GM23248 (cell line): ENCODE measurements around the gene ZSCAN10. TPM values are rescaled to one million over a fixed set of nuclear protein-coding genes. Genes with fewer than 3 reads are reported as not detected.

Source experiments
- DNase-seq: peaks from one replicate; pipeline ENCODE4 v3.0.0-alpha.2; 2015
- H2AFZ ChIP-seq: fragments of 200-600 bp; sonication (generic); 2 replicates; pipeline ENCODE4 v1.6.1; 2016; ENCODE audit warnings: antibody characterized with exemption
- H3F3A ChIP-seq: fragments of 200-600 bp; sonication (generic); 2 replicates; pipeline ENCODE4 v1.6.1; 2016; ENCODE audit warnings: mild to moderate bottlenecking, antibody characterized with exemption, mixed run types; ENCODE audit not compliant: insufficient read depth
- H3K27ac ChIP-seq: fragments of 200-600 bp; sonication (generic); 2 replicates; pipeline ENCODE4 v1.5.1; 2016; ENCODE audit warnings: mild to moderate bottlenecking
- H3K27me3 ChIP-seq: fragments of 200-600 bp; sonication (generic); replicated peaks from 2 replicates; pipeline ENCODE4 v1.6.1; 2016; ENCODE audit warnings: mild to moderate bottlenecking; ENCODE audit not compliant: insufficient read depth
- H3K36me3 ChIP-seq: fragments of 200-600 bp; sonication (generic); 2 replicates; pipeline ENCODE4 v1.6.1; 2016; ENCODE audit warnings: low read depth, mild to moderate bottlenecking
- H3K4me1 ChIP-seq: fragments of 200-600 bp; sonication (generic); 2 replicates; pipeline ENCODE4 v1.6.1; 2016; ENCODE audit warnings: mild to moderate bottlenecking; ENCODE audit not compliant: insufficient read depth
- H3K4me2 ChIP-seq: fragments of 200-600 bp; sonication (generic); one replicate; pipeline ENCODE4 v1.6.1; 2016; ENCODE audit warnings: mild to moderate bottlenecking; ENCODE audit not compliant: unreplicated experiment
- H3K4me3 ChIP-seq: fragments of 200-600 bp; sonication (generic); 2 replicates; pipeline ENCODE4 v1.5.1; 2016; ENCODE audit warnings: mild to moderate bottlenecking
- H3K79me2 ChIP-seq: fragments of 200-600 bp; sonication (generic); 2 replicates; pipeline ENCODE4 v1.6.1; 2016; ENCODE audit warnings: mild to moderate bottlenecking; ENCODE audit not compliant: insufficient read depth
- H3K9ac ChIP-seq: fragments of 200-600 bp; sonication (generic); 2 replicates; pipeline ENCODE4 v1.6.1; 2016; ENCODE audit warnings: mild to moderate bottlenecking
- H3K9me2 ChIP-seq: fragments of 200-600 bp; sonication (generic); 2 replicates; pipeline ENCODE4 v1.6.1; 2016; ENCODE audit warnings: mixed run types, mild to moderate bottlenecking, moderate library complexity; ENCODE audit not compliant: insufficient read depth
- H3K9me3 ChIP-seq: fragments of 200-600 bp; sonication (generic); one replicate; pipeline ENCODE4 v1.6.1; 2017; ENCODE audit warnings: low read depth
- H4K20me1 ChIP-seq: fragments of 200-600 bp; sonication (generic); 2 replicates; pipeline ENCODE4 v1.6.0; 2016; ENCODE audit not compliant: insufficient read depth
- EZH2 ChIP-seq: fragments of 200-600 bp; sonication (generic); IDR thresholded peaks from 2 replicates; pipeline ENCODE4 v1.6.1; 2018; ENCODE audit warnings: antibody characterized with exemption, mild to moderate bottlenecking; ENCODE audit not compliant: insufficient read depth, poor library complexity, severe bottlenecking
- EZH2phosphoT487 ChIP-seq: fragments of 200-600 bp; sonication (generic); IDR thresholded peaks from 2 replicates; pipeline ENCODE4 v1.6.1; 2018; ENCODE audit warnings: antibody characterized with exemption, moderate library complexity, mild to moderate bottlenecking, low read depth; ENCODE audit not compliant: insufficient read depth
- WGBS, 2 experiments: methylation state at CpG; one replicate each; pipeline ENCODE4 v1.1.6; 2015 to 2017; ENCODE audit warnings: low lambda C conversion rate in 2 of 2, low coverage in 1 of 2; ENCODE audit errors: missing lambda C conversion rate in 2 of 2; 5-methylcytosine and 5-hydroxymethylcytosine counted together
- in situ Hi-C: fragments of 300-500 bp; cut with MboI; formaldehyde crosslinking; loops from 2 replicates; pipeline ENCODE4 v1.15.0; 2020
- polyA plus RNA-seq: library from polyadenylated mRNA; unstranded; fragments of >200 nt; fragmentation: Nextera tagmentation; extraction: Ambion mirVana; gene quantifications from 2 replicates; pipeline ENCODE4 v1.2.1, GENCODE V29; 2016
- total RNA-seq: library from RNA; depleted of rRNA; stranded (reverse); fragments of >200 nt; shearing (Covaris generic); gene quantifications from 2 replicates; pipeline ENCODE4 v1.2.3, GENCODE V29; 2014

The ZSCAN10 gene
- total and polyA plus RNA-seq, 2 experiments from 2014 or later = 0.08 TPM; not detected in 1

DNA sequence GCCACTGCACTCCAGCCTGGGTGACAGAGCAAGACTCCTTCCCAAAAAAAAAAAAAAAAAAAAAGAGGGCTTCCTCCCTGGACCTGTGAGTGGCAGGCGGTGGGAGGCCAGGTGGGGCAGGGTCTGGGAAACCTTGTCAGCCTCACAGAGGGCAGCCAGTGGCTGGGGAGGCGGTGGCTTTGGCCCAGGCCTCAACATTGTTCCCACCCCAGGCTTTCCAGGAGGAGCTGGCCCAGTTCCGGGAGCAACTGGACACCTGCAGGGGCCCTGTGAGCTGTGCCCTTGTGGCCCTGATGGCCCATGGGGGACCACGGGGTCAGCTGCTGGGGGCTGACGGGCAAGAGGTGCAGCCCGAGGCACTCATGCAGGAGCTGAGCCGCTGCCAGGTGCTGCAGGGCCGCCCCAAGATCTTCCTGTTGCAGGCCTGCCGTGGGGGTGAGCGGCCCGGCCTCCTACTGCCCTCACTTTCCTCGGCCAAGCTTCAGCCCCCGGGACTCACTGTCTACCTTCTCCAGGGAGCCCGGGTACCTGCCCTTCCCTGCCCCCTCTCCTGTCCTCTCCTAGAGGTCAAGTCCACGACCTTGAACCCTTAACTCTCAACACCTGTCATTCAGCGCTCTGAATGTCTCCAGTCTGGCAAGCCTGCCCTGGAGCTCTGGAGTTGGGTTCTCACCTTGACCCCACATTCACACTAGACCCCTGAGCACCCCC, 48.1 kb upstream of the ZSCAN10 start:
- Histone ChIP-seq H3K4me3 (no peak overlapping the region), H2AFZ (no peak overlapping the region), H3K27ac (no peak overlapping the region), H3K9me3 (no peaks in the 10 kb centered on the region), H3K79me2 (no peaks in the 10 kb centered on the region), H3F3A (peaks cover 10% of the 10 kb centered on the region; the same call in 1 of the 2 replicates), H3K27me3 (no peaks in the 10 kb centered on the region), H3K4me2 (no peak overlapping the region), H3K9me2 (no peaks in the 10 kb centered on the region), H4K20me1 (no peaks in the 10 kb centered on the region), H3K4me1 (no peaks in the 10 kb centered on the region), H3K9ac (no peak overlapping the region), H3K36me3 (no peaks in the 10 kb centered on the region)
- no peak for TF ChIP-seq EZH2
- no peak for TF ChIP-seq EZH2phosphoT487
- WGBS, 2 experiments = 82 to 83% methylated on average over 16 of the region's 16 CpGs
- no peak for DNase-seq
- in situ Hi-C loops = no loop called here

DNA sequence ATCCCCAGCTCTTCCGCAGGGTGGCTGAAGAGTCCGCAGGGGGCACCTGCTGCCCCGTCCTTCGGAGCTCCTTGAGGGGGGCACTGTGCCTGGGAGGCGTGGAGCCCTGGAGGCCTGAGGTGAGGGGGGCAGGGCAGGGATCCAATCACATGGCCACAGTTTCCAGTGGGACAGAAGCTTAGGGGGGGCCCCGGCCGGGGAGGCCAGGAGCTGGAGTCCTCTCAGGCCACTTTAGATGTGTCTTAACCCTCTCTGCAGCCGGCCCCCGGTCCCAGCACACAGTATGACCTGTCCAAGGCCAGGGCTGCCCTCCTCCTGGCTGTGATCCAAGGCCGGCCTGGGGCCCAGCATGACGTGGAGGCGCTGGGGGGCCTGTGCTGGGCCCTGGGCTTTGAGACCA, 46.6 kb upstream of the ZSCAN10 start:
- Histone ChIP-seq H3K36me3 (no peaks in the 10 kb centered on the region), H3K9me3 (no peaks in the 10 kb centered on the region), H3K79me2 (no peaks in the 10 kb centered on the region), H3K4me2 (no peak overlapping the region), H3K9me2 (no peaks in the 10 kb centered on the region), H4K20me1 (no peaks in the 10 kb centered on the region), H3K4me1 (no peaks in the 10 kb centered on the region), H3F3A (peaks cover under 1% of the 10 kb centered on the region; the same call in 1 of the 2 replicates), H3K9ac (no peak overlapping the region), H3K27ac (no peak overlapping the region), H3K4me3 (no peak overlapping the region), H2AFZ (no peak overlapping the region), H3K27me3 (no peaks in the 10 kb centered on the region)
- 65 to 80% methylated on average over 9 to 11 of the region's 12 CpGs for WGBS, 2 experiments
- DNase-seq = no peak
- in situ Hi-C loops = no loop called here
- TF ChIP-seq EZH2phosphoT487 (no peak), EZH2 (no peak)

DNA sequence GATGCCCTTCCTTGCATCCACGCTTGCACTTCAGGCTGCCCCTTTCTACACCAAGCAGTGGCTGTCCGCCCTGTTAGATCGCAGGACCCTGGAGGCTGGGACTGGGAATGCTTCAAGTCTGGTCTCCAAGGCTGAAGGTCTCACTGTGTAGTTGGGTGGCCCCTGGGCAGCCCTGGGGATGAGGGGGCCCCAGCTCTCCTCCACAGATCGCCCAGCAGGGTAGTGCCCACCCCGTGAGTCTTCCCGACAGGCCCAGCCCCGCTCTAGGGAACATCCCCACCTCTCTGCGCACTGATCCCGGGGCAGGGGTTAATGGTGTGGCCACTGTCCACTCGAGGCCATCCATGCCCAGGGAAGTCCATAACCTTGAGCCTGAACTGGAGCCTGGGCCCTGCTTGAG, 46.1 kb upstream of the ZSCAN10 start:
- Histone ChIP-seq H3K9me3 (no peaks in the 10 kb centered on the region), H3K4me1 (no peaks in the 10 kb centered on the region), H3K9ac (no peak overlapping the region), H4K20me1 (no peaks in the 10 kb centered on the region), H3K36me3 (no peaks in the 10 kb centered on the region), H3K79me2 (no peaks in the 10 kb centered on the region), H3K27me3 (no peaks in the 10 kb centered on the region), H3K4me3 (no peak overlapping the region), H3K4me2 (no peak overlapping the region), H3F3A (no peaks in the 10 kb centered on the region), H3K27ac (no peak overlapping the region), H2AFZ (no peak overlapping the region), H3K9me2 (no peaks in the 10 kb centered on the region)
- 71 to 73% methylated on average over 10 of the region's 10 CpGs for WGBS, 2 experiments
- DNase-seq = no peak
- TF ChIP-seq EZH2 (no peak), EZH2phosphoT487 (no peak)
- in situ Hi-C loops = no loop called here

DNA sequence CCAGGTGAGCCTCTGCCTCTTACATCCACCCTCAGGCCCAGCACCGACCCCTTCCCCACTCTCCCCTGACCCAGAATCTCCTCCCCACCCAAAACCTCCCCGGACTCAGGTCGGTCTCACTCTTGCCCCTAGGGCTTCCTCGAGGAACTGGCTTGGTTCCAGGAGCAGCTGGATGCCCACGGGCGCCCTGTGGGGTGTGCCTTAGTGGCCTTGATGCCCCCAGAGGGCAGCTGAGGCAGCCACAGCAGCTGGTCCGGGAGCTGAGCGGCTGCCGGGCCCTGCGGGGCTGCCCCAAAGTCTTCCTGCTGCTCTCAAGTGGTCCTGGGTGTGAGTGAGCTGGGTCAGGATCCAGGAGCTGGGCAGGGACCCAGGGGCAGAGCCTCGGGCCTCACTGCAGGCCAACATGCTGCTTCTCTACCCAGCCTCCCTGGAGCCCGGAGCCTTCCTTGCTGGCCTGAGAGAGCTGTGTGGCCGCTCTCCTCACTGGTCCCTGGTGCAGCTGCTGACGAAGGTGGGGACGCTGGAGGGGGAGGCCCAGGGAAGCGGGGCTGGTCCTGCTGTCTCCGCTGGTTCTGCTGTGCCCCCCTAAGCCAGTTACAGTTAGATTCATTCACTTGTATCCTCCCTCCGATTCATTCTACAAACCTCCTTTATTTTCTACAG, 45.4 kb upstream of the ZSCAN10 start:
- Histone ChIP-seq H4K20me1 (no peaks in the 10 kb centered on the region), H3K27ac (no peak overlapping the region), H3K4me3 (no peak overlapping the region), H2AFZ (no peak overlapping the region), H3K4me1 (no peaks in the 10 kb centered on the region), H3K36me3 (no peaks in the 10 kb centered on the region), H3K9me2 (no peaks in the 10 kb centered on the region), H3K4me2 (no peak overlapping the region), H3K9me3 (no peaks in the 10 kb centered on the region), H3F3A (no peaks in the 10 kb centered on the region), H3K27me3 (no peaks in the 10 kb centered on the region), H3K9ac (no peak overlapping the region), H3K79me2 (no peaks in the 10 kb centered on the region)
- DNase-seq = no peak
- in situ Hi-C loops = no loop called here
- TF ChIP-seq EZH2phosphoT487 (no peak), EZH2 (no peak)
- WGBS, 2 experiments = 60 to 63% methylated on average over 15 to 17 of the region's 18 CpGs
